Calu3 (cell line): ENCODE results near the gene NDUFV2. TPM values are rescaled to one million over a fixed set of nuclear protein-coding genes. Genes with fewer than 3 reads are reported as not detected.

Source experiments
- BruUV-seq: library from RNA; stranded (reverse); fragments of 400-500 nt; replicated peaks from 2 replicates; lab custom pipeline; 2021; lab: Mats Ljungman, UMichigan
- CTCF ChIA-PET: fragments of 300-600 bp; sonication (Branson Sonifier 250); formaldehyde crosslinking; loops from one replicate; lab custom pipeline; 2022; ENCODE audit warnings: antibody characterized with exemption; lab: Charles Lee
- DNase-seq: peaks from one replicate; pipeline ENCODE4 v3.0.0; 2022
- H3K27ac Mint-ChIP-seq: one replicate; pipeline ENCODE4 v1.8.0; 2022; ENCODE audit warnings: mixed read lengths; ENCODE audit not compliant: unreplicated experiment
- H3K27me3 Mint-ChIP-seq: one replicate; pipeline ENCODE4 v1.8.0; 2022; ENCODE audit warnings: mixed read lengths; ENCODE audit not compliant: unreplicated experiment
- H3K36me3 Mint-ChIP-seq: one replicate; pipeline ENCODE4 v1.8.0; 2022; ENCODE audit warnings: mild to moderate bottlenecking, moderate library complexity, mixed read lengths; ENCODE audit not compliant: insufficient read depth, unreplicated experiment
- H3K4me1 Mint-ChIP-seq: one replicate; pipeline ENCODE4 v1.8.0; 2022; ENCODE audit warnings: mild to moderate bottlenecking, low read depth, mixed read lengths; ENCODE audit not compliant: unreplicated experiment
- H3K4me3 Mint-ChIP-seq: one replicate; pipeline ENCODE4 v1.8.0; 2022; ENCODE audit warnings: mild to moderate bottlenecking, low read depth, moderate library complexity, mixed read lengths; ENCODE audit not compliant: unreplicated experiment
- H3K9me3 Mint-ChIP-seq: one replicate; pipeline ENCODE4 v1.8.0; 2022; ENCODE audit warnings: low read depth, mixed read lengths; ENCODE audit not compliant: unreplicated experiment
- CTCF ChIP-seq: fragments of 200-600 bp; IDR thresholded peaks from one replicate; pipeline ENCODE4 v1.8.0; 2022; ENCODE audit warnings: antibody characterized with exemption; ENCODE audit not compliant: unreplicated experiment
- intact Hi-C: fragments of 100-400 bp; cut with micrococcal nuclease; formaldehyde crosslinking; loops from one replicate; pipeline ENCODE4 v1.10.0; 2022; ENCODE audit not compliant: unreplicated experiment
- total RNA-seq: library from RNA; stranded (reverse); gene quantifications from 2 replicates; pipeline ENCODE4 v1.2.3, GENCODE V29; 2022

The NDUFV2 gene
- total RNA-seq, 1 experiment from 2014 or later, result 199 TPM

- peaks cover 13% of the 10 kb centered on the region for H3K36me3 Mint-ChIP-seq
Observed at GRCh38 chr18:9094307-9095226, 7.9 kb upstream of the NDUFV2 start.

GRCh38 chr18:9095297-9096006 lies 7.0 kb upstream of the NDUFV2 start:
- intact Hi-C loops, result no loop called here
- Mint-ChIP-seq H3K4me3 (no peak overlapping the region), H3K27me3 (no peaks in the 10 kb centered on the region), H3K4me1 (peaks cover 38% of the 10 kb centered on the region), H3K27ac (peak overlapping the region; percentile 95), H3K36me3 (peaks cover 13% of the 10 kb centered on the region), H3K9me3 (no peaks in the 10 kb centered on the region)
- DNase-seq, result no peak
- TF ChIP-seq CTCF, result no peak
- BruUV-seq, result no TSS peak
- CTCF ChIA-PET, result no interaction called here

More at GRCh38 chr18:9094307-9095226, 7.9 kb upstream of the NDUFV2 start:
- DNase-seq, result peak; percentile 43
- no TSS peak for BruUV-seq
- Mint-ChIP-seq H3K27ac (peak overlapping the region; percentile 95), H3K27me3 (no peaks in the 10 kb centered on the region), H3K4me1 (peaks cover 38% of the 10 kb centered on the region), H3K4me3 (no peak overlapping the region), H3K9me3 (no peaks in the 10 kb centered on the region)
- no peak for TF ChIP-seq CTCF
- CTCF ChIA-PET, result interaction anchor here (0.7 kb wide), 1 partner anchor 45 kb away, joined by 3 read pairs; no protein-coding TSS in a partner anchor
- intact Hi-C loops, result no loop called here

GRCh38 chr18:9096007-9096371 lies 6.5 kb upstream of the NDUFV2 start:
- Mint-ChIP-seq H3K4me1 (peaks cover 38% of the 10 kb centered on the region), H3K36me3 (peaks cover 13% of the 10 kb centered on the region)
- CTCF ChIA-PET, result no interaction called here

More at GRCh38 chr18:9096007-9096371, 6.5 kb upstream of the NDUFV2 start:
- H3K9me3 Mint-ChIP-seq, result no peaks in the 10 kb centered on the region
- TF ChIP-seq CTCF, result no peak
- H3K27me3 Mint-ChIP-seq, result no peaks in the 10 kb centered on the region
- DNase-seq, result no peak
- no TSS peak for BruUV-seq
- H3K27ac Mint-ChIP-seq, result peak overlapping the region; percentile 95
- intact Hi-C loops, result no loop called here
- H3K4me3 Mint-ChIP-seq, result no peak overlapping the region
